ENCODE measurements around the gene ZNRF4.

DNA sequence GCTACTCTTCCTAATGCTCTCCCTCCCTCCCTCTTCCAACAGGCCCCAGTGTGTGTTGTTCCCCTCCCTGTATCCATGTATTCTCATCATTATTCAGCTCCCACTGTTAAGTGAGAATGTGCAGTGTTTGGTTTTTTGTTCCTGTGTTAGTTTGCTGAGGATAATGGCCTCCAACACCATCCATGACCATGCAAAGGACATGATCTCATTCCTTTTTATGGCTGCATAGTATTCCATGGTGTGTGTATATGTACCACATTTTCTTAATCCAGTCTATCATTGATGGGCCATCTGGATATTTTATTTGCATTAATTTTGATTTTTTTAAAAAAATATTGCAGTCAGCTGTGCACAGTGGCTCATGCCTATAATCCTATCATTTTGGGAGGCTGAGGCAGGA, 15.8 kb upstream of the ZNRF4 start:
- no peak for TF ChIP-seq EP300 (IDR thresholded peaks at IDR 0.05)
- TF ChIP-seq, protein P1, sequence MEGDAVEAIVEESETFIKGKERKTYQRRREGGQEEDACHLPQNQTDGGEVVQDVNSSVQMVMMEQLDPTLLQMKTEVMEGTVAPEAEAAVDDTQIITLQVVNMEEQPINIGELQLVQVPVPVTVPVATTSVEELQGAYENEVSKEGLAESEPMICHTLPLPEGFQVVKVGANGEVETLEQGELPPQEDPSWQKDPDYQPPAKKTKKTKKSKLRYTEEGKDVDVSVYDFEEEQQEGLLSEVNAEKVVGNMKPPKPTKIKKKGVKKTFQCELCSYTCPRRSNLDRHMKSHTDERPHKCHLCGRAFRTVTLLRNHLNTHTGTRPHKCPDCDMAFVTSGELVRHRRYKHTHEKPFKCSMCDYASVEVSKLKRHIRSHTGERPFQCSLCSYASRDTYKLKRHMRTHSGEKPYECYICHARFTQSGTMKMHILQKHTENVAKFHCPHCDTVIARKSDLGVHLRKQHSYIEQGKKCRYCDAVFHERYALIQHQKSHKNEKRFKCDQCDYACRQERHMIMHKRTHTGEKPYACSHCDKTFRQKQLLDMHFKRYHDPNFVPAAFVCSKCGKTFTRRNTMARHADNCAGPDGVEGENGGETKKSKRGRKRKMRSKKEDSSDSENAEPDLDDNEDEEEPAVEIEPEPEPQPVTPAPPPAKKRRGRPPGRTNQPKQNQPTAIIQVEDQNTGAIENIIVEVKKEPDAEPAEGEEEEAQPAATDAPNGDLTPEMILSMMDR (IDR thresholded peaks at IDR 0.05): no peak
- TF ChIP-seq POLR2A (IDR thresholded peaks at IDR 0.05): no peak
